ENCODE measurements around the gene TMEM214.

TMEM214 gene

DNA sequence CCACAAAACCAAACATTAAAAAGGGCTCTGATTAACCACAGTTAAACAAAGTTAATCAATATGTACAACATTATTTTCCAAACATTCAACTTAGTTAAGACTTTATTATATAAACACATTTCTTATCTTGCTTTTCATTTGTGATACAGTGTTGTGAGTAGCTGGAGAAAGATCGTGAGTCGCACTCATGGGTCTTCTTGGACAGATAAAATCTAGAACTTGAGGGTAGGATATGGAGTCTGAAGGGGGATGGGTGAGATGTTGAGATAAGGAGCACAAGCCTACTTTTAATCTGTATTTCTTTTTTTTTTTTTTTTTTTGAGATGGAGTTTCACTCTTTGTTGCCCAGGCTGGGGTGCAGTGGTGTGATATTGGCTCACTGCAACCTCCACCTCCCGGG, 22.6 kb upstream of the TMEM214 start:
- no peak for DNase-seq

DNA sequence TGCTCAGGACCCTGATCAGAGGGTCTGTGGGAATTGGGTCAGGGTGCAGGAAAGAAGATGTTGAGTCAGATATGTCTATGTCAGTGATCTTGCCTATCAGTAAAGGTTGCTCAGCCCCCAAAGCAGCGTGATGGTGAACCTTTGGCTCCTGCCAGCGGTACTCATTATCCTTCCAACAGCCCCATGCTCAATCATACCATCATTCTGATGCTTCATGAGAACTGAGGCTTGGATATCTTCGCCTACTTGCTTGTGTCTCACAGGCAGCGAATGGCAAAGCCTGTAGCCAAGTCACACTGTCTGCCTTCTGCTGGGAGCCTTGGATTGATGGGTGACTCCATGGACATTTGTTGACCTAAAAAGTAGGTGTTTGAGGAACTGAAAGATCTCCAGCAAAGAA, 19.0 kb upstream of the TMEM214 start:
- DNase-seq: no peak

DNA sequence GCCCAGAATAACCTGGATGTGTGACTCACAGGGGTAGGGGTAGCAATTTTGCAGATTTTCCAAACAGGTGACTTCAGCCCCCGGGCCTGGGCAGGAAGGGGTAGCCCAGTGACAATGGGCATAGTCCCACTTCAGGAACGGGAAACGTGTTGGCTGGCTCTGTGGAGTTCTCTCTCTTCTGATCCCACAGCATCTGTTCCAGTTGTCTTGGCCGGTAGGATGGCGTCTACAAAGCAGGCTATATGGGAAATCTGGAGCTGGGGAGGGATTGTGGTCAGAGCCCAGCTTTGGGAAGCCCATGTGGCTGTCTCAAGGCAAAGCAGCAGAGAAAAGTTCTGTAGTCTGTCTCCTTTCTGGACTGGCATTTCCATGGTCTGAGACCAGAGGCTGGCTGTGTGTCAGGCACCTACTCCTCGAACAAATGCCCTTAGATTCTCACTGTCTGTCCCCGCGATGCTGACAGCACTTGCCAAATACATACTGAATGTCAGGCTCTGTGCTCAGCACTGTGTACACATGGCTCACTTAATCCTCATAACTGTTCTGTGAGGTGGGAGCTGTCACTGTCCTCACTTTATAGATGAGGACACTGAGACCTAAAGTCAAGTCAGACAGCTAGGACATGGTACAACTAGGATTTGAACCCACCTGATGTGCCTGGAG, 17.9 kb upstream of the TMEM214 start:
- no peak for DNase-seq

DNA sequence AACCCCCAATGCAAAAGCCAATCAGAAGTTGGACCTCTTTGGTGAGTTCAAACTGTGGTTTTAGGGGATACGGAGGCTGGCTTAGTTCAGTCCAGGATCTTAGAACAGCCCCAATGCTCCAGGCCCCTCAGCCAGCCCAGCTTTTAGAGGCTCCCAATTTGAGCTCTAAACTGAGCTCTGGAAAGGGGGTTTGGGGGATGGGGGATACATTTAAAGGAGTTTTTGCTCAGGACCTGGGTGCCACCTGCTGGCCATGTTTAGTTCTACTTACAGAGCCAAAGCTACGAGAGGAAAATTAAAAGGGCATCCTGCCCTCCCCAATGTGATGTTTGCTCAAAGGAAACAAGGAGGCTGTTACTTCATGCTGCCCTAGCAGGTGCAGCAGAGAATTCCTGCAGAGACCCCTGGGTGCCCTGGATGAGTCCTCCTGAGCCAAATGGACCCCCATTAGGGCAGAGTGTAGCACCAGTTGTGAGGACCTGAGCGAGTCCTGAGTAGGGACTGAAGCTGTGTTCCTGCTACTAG, 15.9 kb upstream of the TMEM214 start:
- DNase-seq: peak; percentile 27 to 38

DNA sequence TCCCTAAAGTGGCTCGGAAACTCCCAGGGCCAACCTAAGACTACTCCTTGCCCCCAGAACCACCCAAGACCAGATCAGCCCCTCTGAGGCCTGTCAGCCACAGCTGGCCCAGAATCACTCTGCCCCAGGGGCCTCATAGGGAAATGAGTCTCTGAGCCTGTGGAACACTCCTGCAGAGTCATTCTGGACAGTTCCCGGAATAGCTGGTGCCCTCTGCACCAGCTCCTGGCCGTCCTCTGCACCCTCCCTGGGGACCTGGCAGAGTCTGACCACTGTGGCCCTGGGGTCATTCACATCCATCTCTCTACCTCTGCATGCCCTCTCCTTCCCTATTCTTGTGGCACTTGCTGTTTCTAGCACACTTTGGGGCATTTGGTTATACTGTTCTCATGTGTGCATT, 14.6 kb upstream of the TMEM214 start:
- DNase-seq: no peak

DNA sequence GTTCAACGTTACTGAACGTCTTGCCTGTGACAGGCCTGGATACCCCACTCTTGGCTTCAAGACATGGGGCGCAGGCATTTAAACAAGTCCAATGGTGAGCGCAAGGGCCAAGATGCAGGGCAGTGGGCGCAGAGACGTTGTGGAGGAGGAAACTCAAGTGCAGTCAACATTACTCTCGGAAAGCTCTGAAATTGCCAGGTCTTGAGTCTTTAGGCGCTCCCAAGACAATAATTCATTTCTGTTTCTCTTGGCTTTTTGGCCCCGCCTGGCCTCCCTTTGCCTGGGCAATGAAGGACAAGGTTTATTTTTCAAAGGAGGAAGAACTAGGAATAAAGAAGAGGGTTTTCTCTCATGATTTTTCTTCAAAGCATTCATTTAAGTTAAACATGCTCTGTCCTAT, 13.3 kb upstream of the TMEM214 start:
- DNase-seq: no peak

DNA sequence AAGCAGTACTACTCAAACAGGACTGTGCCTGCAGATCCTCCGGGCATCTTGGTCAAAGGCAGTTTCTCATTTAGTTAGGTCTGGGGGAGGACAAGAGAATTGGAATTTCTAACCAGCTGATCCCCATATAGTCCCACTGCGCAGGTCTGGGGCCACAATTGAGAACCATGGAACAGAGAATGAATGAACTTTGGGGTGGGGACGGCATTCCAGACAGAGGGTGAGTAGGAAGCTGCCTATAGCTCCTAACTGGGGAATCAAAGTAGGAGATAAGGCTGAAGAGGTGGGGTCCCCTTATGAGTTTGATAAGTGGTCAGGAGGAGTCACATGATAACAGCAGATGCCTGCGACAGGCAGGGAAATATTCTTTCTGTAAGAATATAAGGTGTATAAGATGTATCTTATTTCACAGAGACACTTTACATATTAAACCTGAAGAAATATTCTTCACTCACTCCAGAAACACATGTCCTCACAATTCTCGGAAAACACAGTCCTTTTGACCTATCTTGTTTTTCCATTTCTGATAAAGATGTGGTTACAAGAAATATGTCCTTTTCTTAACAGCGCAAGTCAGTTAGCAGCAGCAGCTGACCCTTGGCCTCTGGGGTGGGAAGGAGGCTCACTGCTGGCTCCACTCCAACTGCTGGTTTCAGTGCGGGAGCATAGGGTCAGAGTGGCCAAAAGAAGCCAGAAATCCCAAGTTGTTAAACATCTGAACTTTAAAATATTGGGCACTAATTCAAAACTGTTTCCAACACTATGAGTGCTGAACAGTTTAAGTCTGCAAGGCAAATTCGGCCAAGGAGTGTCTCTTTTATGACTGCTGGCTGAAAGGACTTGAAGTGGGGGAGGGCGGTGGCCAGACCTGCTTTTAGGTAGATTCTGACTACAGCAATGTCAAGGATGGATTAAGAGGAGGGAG, 12.6 kb upstream of the TMEM214 start:
- DNase-seq: no peak

DNA sequence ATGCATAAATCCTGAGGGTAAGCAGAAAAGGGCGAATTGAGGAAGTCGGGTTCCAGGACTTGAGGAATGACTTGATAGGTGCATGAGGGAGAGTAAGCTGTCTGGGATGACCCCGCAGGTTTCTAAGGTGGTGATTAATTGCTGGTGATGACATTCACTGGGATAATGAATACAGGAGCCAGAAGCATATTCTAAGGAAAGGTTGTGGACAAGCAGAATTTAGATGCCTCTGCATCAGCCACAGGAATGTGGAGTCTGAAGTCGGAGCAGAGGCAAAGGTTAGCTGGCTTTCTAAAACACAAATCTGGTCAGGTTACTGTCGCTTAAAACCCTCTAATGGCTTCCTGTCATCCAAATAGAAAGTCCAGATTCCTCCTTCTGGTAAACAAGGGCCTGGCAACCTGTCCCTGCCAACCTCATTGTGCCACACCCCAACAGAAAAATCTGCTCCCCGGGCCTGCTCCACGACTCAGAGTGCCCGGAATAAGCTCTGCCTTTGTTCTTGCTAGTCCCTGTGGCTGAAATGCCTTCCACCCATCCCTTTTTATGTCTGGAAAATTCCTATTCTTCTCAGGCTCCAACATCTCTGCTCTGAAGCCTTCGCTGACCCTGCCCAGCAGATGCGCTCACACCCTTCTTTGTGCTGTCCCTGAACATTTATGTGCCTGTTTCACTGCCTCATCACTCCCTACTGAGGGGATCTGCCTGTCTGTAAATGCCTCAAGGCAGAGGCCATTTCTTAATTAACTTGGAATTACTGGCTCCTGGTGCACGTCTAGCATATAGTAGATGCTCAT, 11.3 kb upstream of the TMEM214 start:
- DNase-seq: no peak

DNA sequence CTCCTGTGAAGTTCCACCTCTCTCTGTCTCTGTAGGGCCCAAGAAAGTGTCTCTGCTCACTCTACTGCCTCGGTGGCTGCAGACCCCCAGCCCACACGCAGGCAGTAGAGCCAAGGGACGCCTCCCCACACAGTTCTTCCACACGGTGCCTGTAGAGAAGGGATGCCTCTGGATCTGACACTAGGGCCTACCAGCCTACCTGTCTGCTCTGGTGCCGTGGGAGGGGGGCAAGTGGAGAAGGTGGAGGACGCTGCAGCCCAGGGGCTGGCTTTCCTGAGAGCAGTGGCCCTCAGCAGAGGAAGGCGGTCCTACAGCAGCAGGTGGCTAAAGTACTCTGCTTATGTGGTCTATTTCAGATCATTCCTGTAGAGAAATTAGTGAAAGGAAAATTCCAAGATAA, 9.0 kb upstream of the TMEM214 start:
- DNase-seq: no peak

DNA sequence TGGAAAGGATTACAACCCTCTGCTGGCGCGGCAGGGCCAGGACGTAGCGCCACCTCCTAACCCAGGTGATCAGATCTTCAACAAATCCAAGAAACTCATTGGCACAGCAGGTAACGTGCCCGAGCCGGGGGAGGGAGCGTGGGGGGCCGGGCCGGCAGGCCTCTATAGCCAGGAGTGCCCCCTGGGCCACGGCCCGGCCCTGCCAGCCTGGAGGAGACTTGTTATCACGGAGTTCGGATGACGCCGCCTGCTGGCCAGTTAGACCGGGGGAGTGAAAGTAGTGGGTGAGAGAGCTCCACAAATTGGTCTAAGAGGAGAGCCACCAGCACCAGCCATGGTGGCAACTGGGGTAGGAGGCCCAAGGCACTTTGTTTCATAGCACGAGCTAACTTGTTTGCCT, 8.6 kb upstream of the TMEM214 start:
- DNase-seq: no peak

DNA sequence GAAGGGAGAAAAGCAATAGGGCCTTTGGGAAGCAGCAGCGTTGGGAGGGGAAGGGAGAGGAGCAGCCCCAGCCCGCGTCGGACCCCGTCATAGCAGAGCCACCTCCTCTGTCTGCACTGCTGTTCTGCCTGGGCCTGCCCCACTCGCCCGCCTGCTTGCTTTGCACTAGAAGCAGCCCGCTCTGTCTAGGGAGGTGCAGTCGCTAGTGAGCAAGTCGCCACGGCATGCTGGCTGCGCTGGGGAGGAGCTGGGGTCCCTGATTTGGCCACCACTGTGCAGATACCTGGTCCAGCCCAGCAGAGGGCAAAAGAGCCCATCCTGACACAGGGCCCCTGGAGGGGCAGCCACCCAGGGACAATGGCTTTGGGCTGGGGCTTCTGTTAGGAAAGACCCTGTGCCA, 8.0 kb upstream of the TMEM214 start:
- no peak for DNase-seq

DNA sequence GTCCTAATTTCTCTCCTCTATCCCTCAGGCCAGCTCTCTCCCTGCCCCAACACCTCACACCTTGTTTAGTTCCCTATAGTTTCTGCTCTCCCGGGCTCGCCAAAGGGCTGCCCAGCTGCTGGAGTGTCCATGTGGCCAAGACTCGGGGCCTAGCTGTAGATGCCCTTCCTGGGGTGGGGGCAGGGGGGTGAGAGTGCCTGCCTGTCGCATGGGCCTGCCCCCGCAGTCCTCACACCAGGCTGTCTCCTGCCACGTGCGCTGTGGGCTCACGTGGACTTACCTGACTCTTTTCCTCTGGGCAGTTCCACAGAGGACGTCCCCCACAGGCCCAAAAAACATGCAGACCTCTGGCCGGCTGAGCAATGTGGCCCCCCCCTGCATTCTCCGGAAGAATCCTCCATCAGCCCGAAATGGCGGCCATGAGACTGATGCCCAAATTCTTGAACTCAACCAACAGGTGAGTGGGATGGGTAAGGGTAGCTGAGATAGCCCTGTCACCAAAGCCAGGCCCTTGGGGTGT, 7.4 kb upstream of the TMEM214 start:
- DNase-seq: no peak

DNA sequence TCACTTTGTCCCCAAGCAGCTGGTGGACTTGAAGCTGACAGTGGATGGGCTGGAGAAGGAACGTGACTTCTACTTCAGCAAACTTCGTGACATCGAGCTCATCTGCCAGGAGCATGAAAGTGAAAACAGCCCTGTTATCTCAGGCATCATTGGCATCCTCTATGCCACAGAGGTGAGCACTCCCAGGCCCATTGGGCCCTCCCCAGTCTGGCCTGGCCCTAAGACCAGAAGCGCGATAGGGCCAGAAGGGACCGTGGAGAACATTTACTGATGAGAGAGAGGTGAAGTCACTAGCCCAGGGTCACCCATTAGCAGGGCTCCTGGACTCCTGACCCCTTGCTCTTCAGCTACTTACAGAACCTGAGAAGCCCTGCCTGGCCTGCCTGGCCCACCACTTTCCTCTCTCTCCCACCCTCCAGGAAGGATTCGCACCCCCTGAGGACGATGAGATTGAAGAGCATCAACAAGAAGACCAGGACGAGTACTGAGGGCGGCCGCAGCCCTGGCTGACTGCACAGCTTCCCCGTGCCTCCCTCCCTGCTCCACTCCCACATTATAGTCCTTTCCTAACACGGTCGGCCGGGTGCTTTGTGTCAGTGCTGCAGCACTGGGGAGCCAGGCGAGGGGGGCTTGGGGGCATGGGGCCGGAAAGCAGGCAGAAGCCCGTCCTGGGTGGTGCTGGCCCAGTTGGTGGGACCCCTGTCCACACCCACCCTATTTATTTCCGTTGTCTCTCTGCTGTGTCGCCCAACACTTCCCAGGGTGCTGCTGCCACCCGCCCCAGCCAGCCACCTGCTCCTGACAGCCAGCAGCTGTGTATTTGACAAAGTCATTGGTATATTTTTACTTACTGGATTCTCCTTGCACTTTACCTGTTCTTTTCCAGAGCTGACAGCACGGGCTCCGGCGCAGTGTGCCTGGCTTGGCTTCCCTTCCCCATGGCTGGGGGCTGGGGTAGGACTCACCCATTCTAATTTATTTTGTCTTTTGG, 6.6 kb upstream of the TMEM214 start:
- no peak for DNase-seq

DNA sequence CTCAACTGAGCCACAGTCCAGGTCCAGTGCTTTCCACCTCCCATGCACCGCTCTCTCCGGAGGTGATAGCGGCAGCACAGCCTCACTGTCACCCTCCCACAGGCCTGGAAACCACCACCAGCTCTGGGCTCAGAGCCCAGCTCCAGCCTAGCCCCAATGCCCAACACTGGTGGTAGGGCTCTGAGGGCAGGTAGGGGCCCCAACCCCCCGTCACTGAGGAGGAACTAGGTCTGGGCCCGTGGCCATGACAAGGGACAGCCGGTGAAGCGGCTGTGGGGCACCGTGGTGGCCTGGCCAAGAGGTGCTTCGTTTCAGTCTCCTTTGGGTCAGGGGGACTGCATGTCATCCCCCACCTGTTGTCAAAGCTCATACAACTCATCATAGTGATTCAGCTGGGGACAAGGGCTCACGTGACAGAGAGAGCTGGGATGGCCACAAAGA, 5.5 kb upstream of the TMEM214 start:
- DNase-seq: no peak

DNA sequence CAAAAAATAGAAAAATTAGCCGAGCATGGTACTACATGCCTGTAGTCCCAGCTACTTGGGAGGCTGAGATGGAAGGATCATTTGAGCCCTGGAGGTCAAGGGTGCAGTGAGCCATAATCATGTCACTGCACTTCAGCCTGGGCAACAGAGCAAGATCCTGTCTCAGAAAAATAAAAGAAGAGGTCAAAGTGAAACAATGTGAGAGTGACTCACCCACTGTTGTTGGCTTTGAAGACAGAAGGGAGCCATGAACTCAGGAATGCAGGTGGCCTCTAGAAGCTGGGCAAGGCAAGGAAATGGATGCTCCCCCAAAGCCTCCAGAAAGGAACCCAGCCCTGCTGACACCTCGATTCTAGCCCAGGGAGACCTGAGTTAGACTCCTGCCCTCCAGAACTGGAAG, 3.7 kb upstream of the TMEM214 start:
- no peak for DNase-seq

DNA sequence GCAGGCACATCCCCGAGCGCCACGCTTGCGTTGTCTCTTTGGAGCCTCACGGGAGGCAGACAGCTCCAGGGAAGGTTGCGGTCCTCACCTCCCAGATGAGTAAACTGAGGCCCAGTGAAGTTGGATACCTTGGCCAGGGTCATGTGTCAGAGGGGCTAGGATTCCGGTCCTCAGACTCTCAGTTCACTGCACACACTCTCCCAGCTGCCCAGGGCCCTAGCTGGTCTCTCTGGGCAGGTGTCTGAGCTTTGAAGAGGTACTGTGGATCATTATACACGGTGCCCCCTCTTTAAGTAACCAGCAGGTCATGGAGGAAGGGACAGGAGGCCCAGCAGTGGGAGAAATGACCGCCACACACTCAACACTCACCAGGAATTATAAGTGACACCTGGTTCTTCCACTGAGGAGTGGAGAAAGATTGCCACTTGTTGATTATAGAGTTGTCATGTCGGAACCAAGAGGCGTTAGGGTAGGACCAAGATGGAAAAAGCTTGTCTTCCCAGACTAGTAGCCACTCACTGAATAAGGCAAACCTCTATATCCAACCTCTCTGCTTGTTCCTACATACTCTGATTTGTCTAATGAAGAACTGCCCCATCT, 588 bp downstream of the TMEM214 start:
- no peak for DNase-seq

DNA sequence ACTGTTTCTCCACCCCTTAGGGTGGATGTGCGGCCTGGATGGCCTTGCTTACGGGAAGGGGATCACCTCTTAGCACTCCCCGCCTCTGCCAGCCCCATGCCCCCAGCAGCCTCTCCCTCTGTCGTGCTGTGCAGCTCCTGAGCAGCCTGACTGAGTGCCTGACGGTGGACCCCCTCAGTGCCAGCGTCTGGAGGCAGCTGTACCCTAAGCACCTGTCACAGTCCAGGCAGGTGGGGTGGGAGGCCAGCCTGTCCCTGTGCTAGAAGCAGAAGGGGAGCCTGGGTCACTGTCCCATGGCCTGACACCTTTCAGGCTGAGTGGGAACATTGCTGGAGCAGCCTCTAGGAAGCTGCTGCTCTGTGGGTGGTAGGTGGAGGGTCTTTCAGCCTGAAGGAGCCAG, 5.2 kb downstream of the TMEM214 start:
- DNase-seq: no peak

DNA sequence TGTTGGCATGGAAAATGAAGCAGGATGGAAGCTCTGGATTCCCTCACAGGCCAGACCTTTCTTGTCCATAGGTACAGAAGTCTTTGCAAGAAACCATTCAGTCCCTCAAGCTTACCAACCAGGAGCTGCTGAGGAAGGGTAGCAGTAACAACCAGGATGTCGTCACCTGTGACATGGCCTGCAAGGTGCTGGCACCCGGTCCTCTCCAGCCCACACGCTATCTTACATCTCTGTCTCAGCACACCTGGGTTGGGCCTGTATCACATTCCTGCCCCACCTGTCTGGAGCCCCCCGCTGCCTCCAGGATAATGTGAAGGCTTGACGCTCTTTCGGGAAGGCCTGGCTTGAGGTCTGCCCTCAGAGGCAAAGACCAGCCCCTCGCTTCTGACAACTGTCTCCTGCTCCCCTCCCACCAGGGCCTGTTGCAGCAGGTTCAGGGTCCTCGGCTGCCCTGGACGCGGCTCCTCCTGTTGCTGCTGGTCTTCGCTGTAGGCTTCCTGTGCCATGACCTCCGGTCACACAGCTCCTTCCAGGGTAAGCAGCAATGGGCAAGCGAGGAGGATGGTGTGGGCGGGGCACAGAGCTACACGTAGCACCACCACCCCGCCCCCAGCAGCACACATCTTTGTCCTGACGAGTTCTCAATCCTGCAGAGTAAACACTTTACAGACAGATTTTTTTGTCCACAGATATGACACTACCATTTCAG, 6.0 kb downstream of the TMEM214 start:
- no peak for DNase-seq

DNA sequence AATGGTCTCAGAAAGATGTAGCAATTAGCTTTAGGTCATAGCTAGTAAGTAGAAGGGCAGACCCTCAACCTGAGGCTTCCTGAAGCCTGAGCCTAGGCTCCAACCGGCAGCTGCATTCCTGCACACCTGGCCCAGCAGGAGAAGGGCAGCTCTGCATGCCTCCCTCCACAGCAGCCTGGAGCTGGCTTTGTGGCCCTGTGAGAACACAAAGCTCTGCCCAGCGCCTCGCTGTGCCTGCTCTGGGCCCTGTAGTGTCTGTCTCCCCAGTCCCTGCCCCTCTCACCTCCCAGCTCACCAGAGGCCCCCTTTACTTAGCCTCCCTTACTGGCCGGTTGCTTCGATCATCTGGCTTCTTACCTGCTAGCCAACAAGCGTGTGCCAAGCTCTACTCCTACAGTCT, 6.7 kb downstream of the TMEM214 start:
- DNase-seq: no peak

DNA sequence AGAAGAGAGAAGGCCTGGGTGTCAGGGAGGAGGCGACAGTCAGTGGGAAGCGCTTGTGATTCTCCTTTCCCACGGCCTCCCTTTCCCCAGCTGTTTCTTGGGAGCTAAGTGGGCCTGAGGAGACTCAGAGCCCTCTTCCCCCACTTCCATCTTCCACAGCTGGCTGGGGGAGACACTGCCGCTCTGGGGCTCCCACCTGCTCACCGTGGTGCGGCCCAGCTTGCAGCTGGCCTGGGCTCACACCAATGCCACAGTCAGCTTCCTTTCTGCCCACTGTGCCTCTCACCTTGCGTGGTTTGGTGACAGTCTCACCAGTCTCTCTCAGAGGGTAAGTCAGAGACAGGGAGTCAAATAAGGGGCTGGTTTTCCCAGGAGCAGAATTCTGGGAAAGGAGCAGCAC, 7.1 kb downstream of the TMEM214 start:
- DNase-seq: no peak

DNA sequence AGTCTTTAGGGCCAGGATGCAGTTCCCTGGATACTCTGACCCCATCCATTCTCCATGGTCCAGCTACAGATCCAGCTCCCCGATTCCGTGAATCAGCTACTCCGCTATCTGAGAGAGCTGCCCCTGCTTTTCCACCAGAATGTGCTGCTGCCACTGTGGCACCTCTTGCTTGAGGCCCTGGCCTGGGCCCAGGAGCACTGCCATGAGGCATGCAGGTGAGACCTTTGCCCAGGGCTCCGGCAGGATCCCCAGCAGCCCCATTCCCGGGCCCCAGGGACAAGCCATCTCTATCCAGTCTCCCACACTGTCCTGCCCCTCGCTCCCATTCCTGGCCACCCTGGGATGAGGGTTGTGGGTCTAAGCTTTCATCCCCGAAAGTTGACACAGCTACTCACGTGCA, 7.5 kb downstream of the TMEM214 start:
- DNase-seq: no peak
